ENCODE results near the gene SORCS2.

SORCS2 gene

DNA sequence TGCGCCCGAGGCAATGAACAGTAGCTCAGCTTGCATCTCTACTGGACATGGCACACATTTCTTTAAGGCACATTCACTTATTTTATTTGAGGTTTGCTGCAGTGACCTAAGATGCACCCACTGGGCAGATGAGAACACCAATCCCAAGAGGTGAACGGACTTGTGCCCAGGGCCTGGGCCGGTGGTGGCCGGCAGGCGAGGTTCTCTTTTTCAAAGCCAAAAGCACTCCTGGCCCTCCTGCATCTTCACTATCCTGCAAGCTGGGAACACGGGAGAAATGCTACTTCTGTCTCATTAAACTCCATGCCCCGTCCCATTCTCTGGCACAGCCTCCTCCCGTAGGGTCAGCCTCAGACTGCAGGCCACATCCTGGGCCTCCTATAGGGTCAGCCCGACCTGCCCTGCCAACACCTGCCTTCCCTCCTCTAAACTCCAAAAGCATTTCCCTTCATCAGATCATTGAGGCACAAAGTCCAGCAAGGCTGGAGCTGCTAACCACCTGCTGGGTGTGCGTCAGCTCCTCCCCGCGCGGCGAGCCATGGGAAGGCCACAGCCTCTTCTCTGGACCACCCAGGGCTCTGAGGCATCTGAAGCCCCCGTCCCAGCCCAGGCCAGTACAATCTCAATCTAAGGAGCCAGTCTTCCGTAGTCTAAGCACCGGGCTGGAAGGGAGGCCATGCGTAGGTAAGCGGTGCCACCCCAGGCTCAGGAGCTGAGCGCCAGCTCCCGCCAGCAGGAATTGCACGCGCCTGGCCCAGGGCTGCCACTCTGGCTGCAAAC lies 581.3 kb downstream of the SORCS2 start:
- no peak overlapping the region for H3K4me3 ChIP-seq (ENCODE audit: low read length)
- no peak for DNase-seq (ENCODE audit: low read depth)
- TF ChIP-seq, protein P1, sequence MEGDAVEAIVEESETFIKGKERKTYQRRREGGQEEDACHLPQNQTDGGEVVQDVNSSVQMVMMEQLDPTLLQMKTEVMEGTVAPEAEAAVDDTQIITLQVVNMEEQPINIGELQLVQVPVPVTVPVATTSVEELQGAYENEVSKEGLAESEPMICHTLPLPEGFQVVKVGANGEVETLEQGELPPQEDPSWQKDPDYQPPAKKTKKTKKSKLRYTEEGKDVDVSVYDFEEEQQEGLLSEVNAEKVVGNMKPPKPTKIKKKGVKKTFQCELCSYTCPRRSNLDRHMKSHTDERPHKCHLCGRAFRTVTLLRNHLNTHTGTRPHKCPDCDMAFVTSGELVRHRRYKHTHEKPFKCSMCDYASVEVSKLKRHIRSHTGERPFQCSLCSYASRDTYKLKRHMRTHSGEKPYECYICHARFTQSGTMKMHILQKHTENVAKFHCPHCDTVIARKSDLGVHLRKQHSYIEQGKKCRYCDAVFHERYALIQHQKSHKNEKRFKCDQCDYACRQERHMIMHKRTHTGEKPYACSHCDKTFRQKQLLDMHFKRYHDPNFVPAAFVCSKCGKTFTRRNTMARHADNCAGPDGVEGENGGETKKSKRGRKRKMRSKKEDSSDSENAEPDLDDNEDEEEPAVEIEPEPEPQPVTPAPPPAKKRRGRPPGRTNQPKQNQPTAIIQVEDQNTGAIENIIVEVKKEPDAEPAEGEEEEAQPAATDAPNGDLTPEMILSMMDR (conservative IDR thresholded peaks at IDR 0.05; ENCODE audit: low read length): no peak

DNA sequence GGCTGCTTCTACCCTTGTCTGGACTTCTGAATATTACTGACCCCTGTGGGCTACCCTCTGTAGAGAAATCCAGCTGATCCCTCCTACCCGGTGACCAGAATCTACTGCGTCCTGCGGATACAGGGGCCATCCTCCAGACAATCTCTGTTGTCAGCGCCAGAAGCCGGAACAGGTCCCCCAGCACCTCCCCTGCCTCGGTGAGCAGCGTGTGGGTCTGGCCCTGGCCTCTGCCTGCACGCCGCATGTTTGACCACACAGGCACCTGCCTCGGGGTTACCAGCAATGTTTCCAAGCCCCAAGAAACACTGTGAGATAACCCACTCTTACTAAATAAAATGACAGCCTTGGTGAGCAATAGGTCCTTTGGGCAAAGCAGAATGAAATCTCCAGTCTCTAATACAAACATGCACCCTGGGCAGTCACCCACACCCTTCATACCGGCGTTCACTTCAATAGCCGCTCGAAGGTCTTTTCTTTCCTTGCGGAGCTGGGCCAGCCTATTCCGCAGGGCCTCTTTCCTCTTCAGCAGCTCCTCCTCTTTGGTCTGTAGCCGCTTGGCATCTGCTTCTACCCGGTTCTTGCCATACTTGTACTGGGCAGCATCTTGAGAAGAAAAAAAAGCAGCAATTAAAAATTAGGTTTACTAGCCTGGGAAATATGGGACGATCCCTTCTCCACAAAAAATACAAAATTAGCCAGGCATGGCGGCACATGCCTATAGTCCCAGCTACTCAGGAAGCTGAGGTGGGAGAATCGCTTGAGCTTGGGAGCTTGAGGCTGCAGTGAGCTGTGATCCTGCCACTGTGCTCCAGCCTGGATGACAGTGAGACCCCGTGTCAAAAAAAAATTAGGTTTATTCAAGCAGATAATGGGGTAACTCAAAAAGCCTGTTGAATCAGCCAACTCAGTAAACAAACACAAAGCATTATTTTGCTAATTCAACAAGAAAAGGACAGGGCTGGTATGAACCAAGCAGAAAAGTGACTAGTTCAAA lies 582.3 kb downstream of the SORCS2 start:
- TF ChIP-seq, protein P1 (conservative IDR thresholded peaks at IDR 0.05; ENCODE audit: low read length): no peak
- no peak overlapping the region for H3K4me3 ChIP-seq (ENCODE audit: low read length)
- no peak for DNase-seq (ENCODE audit: low read depth)

DNA sequence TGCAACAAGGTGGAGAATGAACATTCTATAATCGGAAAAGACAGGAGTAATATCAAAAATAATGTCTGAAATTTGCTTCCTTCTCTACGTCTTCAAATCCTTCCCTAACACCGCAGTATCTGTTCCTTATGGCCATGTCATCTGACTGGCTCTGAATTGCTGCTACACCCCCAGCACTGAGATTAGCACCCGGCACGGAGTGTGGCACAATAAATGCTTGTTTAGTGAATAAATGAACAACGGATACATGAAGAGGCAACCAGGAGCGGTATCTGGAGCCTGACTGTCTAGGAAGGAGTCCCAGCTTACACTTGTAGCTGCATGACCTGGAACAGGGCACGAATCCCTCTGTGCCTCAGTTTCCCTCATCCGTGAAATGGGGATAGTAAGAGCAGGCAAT lies 583.1 kb downstream of the SORCS2 start:
- DNase-seq (ENCODE audit: low read depth): no peak
- TF ChIP-seq, protein P1 (conservative IDR thresholded peaks at IDR 0.05; ENCODE audit: low read length): no peak
- no peak overlapping the region for H3K4me3 ChIP-seq (ENCODE audit: low read length)

DNA sequence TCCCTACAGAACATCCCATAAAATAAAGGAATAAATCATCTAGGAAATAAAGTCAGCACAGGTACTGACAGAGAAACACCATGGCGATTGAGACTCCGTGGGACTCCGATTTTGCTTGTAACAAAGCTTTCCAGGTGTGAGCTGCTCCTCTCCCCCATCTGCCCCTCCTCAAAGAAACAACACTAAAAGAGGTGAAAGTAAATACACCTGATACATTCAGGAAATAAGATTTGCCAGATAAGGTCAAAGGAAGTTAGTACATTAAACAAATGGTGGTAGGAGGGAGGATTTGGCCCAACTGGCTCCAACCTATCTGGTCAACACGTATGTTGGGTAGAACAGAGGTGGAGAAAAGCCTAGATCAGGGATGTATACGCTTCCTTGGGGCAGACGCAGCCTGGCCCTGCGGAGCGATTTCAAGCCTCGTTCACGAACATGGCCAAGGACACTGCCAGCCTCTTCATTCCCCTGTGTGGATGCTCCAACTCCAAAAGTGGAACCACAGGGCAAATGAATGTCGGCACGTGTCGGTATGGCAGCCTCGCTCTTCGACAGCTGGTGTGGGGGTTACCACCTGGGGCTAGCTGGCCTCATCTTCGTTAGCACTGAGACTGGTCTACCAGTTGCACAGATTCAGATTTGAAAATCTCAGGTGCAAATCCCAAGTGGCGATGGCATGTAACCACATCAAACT lies 584.8 kb downstream of the SORCS2 start:
- no peak for DNase-seq (ENCODE audit: low read depth)
- no peak overlapping the region for H3K4me3 ChIP-seq (ENCODE audit: low read length)
- TF ChIP-seq, protein P1 (conservative IDR thresholded peaks at IDR 0.05; ENCODE audit: low read length): no peak

- no peak overlapping the region for H3K4me3 ChIP-seq (ENCODE audit: low read length)
- TF ChIP-seq, protein P1 (conservative IDR thresholded peaks at IDR 0.05; ENCODE audit: low read length): no peak
- no peak for DNase-seq (ENCODE audit: low read depth)
Measured at GRCh38 chr4:7777871-7778509, 585.7 kb downstream of the SORCS2 start.

DNA sequence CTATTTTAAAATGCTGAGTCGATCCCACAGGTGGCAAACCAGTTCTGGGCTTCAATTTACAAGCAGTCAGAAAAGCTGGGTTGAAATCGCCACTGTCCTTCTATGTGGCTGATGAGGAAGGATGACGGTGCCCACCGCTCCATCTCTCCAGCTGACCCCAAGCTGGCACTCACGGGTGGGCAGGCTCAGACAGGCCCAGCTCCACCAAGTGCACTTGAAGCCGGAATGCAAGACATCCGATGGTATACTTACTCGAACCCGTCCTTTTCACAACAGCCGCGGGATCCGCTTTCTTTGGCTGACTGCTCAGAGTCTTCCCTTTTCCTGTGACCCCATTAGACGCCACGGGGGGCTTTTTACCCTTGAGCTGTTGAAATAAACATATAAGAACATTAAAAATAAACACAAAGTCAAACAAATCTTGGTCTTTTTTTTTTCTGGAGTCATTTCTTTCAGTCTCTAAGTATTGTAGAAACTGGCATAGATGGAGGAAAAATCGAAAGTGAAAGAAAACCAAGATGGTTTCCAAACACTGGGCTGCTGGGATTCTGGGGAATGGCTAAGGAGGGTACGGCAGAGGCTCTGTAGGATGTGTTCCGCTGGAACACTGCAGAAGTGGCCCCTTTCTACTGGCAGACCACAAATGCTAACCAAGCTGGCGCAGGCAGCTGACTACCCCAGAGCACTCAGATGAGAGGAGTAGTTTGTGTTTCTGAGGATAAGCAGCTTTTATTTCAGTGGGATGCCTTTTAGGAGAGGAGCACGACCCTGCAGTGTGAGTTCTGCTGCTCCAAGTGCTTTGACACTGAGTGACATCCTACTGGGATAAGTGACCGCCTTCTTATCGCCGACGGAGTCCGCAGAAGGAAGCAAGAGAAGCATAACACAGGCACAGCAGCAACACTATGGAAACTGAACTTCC lies 586.4 kb downstream of the SORCS2 start:
- TF ChIP-seq, protein P1 (conservative IDR thresholded peaks at IDR 0.05; ENCODE audit: low read length): no peak
- DNase-seq (ENCODE audit: low read depth): no peak
- H3K4me3 ChIP-seq (ENCODE audit: low read length): peak overlapping the region; percentile 10

Data from AG10803 (cell line).